ENCODE data around the gene TMEM184B. TPM values are rescaled to one million over a fixed set of nuclear protein-coding genes. Genes with fewer than 3 reads are reported as not detected.

Gene TMEM184B
- total RNA-seq, 2 donors from 2014 or later: 55.4 to 57.6 TPM

- no peak for DNase-seq
- peaks cover 21% of the 10 kb centered on the region for H3K27me3 Mint-ChIP-seq (ENCODE audit: insufficient read depth)
Measured at GRCh38 chr22:38196791-38197419, 75.9 kb downstream of the TMEM184B start.

GRCh38 chr22:38193580-38193979 is 79.2 kb downstream of the TMEM184B start:
- no peak overlapping the region for H3K9ac ChIP-seq (ENCODE audit: extremely low read depth, low read length, poor library complexity, severe bottlenecking)
- no peak overlapping the region for H3K4me3 Mint-ChIP-seq
- H3K27me3 ChIP-seq (ENCODE audit: control insufficient read depth, insufficient read depth, low read length, poor library complexity, severe bottlenecking): no peaks in the 10 kb centered on the region
- no peaks in the 10 kb centered on the region for H3K9me3 ChIP-seq (ENCODE audit: control insufficient read depth, low read length)
- H3K9me3 Mint-ChIP-seq: peaks cover 5% of the 10 kb centered on the region
- H3K4me1 ChIP-seq (ENCODE audit: control insufficient read depth, insufficient read depth, low read length): no peaks in the 10 kb centered on the region
- no peak overlapping the region for H3K27ac ChIP-seq (ENCODE audit: low read depth, low read length)
- H3K4me1 Mint-ChIP-seq: no peaks in the 10 kb centered on the region
- no peak overlapping the region for H3K4me3 ChIP-seq (ENCODE audit: low read length)
- no peaks in the 10 kb centered on the region for H3K36me3 ChIP-seq (ENCODE audit: control insufficient read depth, insufficient read depth, low read length)
- H3K36me3 Mint-ChIP-seq (ENCODE audit: low read depth): no peaks in the 10 kb centered on the region
- TF ChIP-seq CTCF (conservative IDR thresholded peaks at IDR 0.05): no peak
- H3K27ac Mint-ChIP-seq: peak overlapping the region; percentile 30
- H3K27me3 Mint-ChIP-seq (ENCODE audit: insufficient read depth): peaks cover 24% of the 10 kb centered on the region
- 84 to 90% methylated on average over 5 to 6 of the region's 6 CpGs for WGBS, 2 experiments (ENCODE audit: insufficient coverage in 1 of 2, insufficient read length in 1 of 2)
- no peak for DNase-seq

More at GRCh38 chr22:38196791-38197419, 75.9 kb downstream of the TMEM184B start:
- H3K9me3 ChIP-seq (ENCODE audit: control insufficient read depth, low read length): no peaks in the 10 kb centered on the region
- H3K4me3 ChIP-seq (ENCODE audit: low read length): no peak overlapping the region
- no peak overlapping the region for H3K9ac ChIP-seq (ENCODE audit: extremely low read depth, low read length, poor library complexity, severe bottlenecking)
- 81 to 87% methylated on average over 17 to 18 of the region's 19 CpGs for WGBS, 2 experiments (ENCODE audit: insufficient coverage in 1 of 2, insufficient read length in 1 of 2)
- Mint-ChIP-seq H3K4me1 (peaks cover 8% of the 10 kb centered on the region), H3K4me3 (no peak overlapping the region), H3K36me3 (ENCODE audit: low read depth) (no peaks in the 10 kb centered on the region), H3K9me3 (no peaks in the 10 kb centered on the region), H3K27ac (no peak overlapping the region)
- H3K27ac ChIP-seq (ENCODE audit: low read depth, low read length): no peak overlapping the region
- no peaks in the 10 kb centered on the region for H3K4me1 ChIP-seq (ENCODE audit: control insufficient read depth, insufficient read depth, low read length)
- no peak for TF ChIP-seq CTCF (conservative IDR thresholded peaks at IDR 0.05)
- no peaks in the 10 kb centered on the region for H3K27me3 ChIP-seq (ENCODE audit: control insufficient read depth, insufficient read depth, low read length, poor library complexity, severe bottlenecking)
- H3K36me3 ChIP-seq (ENCODE audit: control insufficient read depth, insufficient read depth, low read length): no peaks in the 10 kb centered on the region

GRCh38 chr22:38192475-38192863 is 80.3 kb downstream of the TMEM184B start:
- no peak overlapping the region for H3K27ac ChIP-seq (ENCODE audit: low read depth, low read length)
- no peaks in the 10 kb centered on the region for H3K9me3 ChIP-seq (ENCODE audit: control insufficient read depth, low read length)
- WGBS, 2 experiments (ENCODE audit: insufficient coverage in 1 of 2, insufficient read length in 1 of 2): 94 to 96% methylated on average over 3 of the region's 3 CpGs
- no peaks in the 10 kb centered on the region for H3K4me1 ChIP-seq (ENCODE audit: control insufficient read depth, insufficient read depth, low read length)
- H3K27me3 ChIP-seq (ENCODE audit: control insufficient read depth, insufficient read depth, low read length, poor library complexity, severe bottlenecking): no peaks in the 10 kb centered on the region
- TF ChIP-seq CTCF (conservative IDR thresholded peaks at IDR 0.05): no peak
- DNase-seq: no peak
- H3K4me3 Mint-ChIP-seq: no peak overlapping the region
- peaks cover 8% of the 10 kb centered on the region for H3K9me3 Mint-ChIP-seq
- no peaks in the 10 kb centered on the region for H3K36me3 ChIP-seq (ENCODE audit: control insufficient read depth, insufficient read depth, low read length)
- H3K36me3 Mint-ChIP-seq (ENCODE audit: low read depth): no peaks in the 10 kb centered on the region
- no peak overlapping the region for H3K27ac Mint-ChIP-seq
- H3K9ac ChIP-seq (ENCODE audit: extremely low read depth, low read length, poor library complexity, severe bottlenecking): no peak overlapping the region
- peaks cover 2% of the 10 kb centered on the region for H3K4me1 Mint-ChIP-seq
- H3K4me3 ChIP-seq (ENCODE audit: low read length): no peak overlapping the region
- peaks cover 24% of the 10 kb centered on the region for H3K27me3 Mint-ChIP-seq (ENCODE audit: insufficient read depth)
